Central memory CD8-positive, alpha-beta T cell (primary cell): ENCODE measurements around the gene FMNL2.

Experiments used
- ATAC-seq: fragments of 150-1000 bp; cut with Tn5 transposase; replicated peaks from 2 replicates; pipeline ENCODE4 v1.10.0; 2022; ENCODE audit warnings: mild to moderate bottlenecking, moderate FRiP score, moderate number of reproducible peaks; ENCODE audit not compliant: poor library complexity, severe bottlenecking; ENCODE audit errors: extremely low read depth
- DNase-seq, 2 donors: peaks; one replicate each; pipeline ENCODE4 v3.0.0; 2021; ENCODE audit warnings: low spot score in 2 of 2
- H3K27ac Mint-ChIP-seq: one replicate; pipeline ENCODE4 v1.8.0; 2022; ENCODE audit warnings: low read depth, mild to moderate bottlenecking, moderate library complexity, mixed read lengths
- H3K27me3 Mint-ChIP-seq: one replicate; pipeline ENCODE4 v1.8.0; 2022; ENCODE audit warnings: mixed read lengths
- H3K36me3 Mint-ChIP-seq: one replicate; pipeline ENCODE4 v1.8.0; 2022; ENCODE audit warnings: mild to moderate bottlenecking, moderate library complexity, mixed read lengths; ENCODE audit not compliant: insufficient read depth
- H3K4me1 Mint-ChIP-seq: one replicate; pipeline ENCODE4 v1.8.0; 2022; ENCODE audit warnings: mixed read lengths
- H3K4me3 Mint-ChIP-seq: one replicate; pipeline ENCODE4 v1.8.0; 2022; ENCODE audit warnings: mild to moderate bottlenecking, moderate library complexity, mixed read lengths
- H3K9me3 Mint-ChIP-seq: one replicate; pipeline ENCODE4 v1.8.0; 2022; ENCODE audit warnings: mixed read lengths

Gene FMNL2

DNA sequence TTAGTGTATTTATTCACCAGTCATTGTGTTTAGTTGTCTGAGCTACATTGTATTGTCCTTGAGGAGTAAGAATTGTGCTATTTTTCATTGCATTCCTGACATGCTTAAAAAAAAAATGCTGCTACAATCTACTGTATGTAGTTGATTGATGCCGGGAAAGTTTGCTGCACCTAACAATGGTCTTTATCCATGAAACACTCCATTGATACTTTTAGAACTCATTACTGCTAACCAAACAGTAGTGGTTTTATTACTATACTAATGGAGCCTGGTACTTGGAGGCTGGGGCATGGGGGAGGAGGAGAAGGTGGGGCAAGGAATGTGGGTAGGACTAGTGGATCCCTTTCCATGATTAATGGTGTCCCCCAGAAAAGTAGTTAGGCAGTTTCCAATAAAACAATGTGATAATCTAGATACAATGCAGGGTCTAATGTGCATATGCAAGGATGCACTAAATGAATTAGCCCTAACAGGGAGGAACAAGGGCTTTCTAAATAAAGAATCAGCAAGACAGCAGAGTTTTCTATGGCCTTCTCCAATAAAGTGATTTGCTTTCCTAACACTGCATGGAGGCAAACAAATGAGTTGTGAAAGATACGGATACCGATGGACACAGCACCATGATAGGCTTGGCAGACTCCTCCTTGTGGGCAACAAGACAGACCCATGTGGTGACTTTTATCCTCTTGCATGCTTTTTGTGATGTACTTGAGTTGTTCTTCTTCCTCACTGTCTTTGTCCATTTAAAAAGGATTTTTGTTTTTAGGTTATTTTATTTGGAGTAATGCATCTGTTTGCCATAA lies 78.5 kb downstream of the FMNL2 start:
- ATAC-seq = no peak
- no peak overlapping the region for H3K4me3 Mint-ChIP-seq
- H3K36me3 Mint-ChIP-seq = no peaks in the 10 kb centered on the region
- no peak overlapping the region for H3K27ac Mint-ChIP-seq
- peaks cover 58% of the 10 kb centered on the region for H3K27me3 Mint-ChIP-seq
- no peaks in the 10 kb centered on the region for H3K9me3 Mint-ChIP-seq
- no peak for DNase-seq
- H3K4me1 Mint-ChIP-seq = no peaks in the 10 kb centered on the region

GRCh38 chr2:152415231-152415642 lies 80.3 kb downstream of the FMNL2 start:
- H3K36me3 Mint-ChIP-seq = no peaks in the 10 kb centered on the region
- no peak for DNase-seq
- H3K9me3 Mint-ChIP-seq = no peaks in the 10 kb centered on the region
- ATAC-seq = no peak
- no peak overlapping the region for H3K27ac Mint-ChIP-seq
- no peaks in the 10 kb centered on the region for H3K4me1 Mint-ChIP-seq
- no peak overlapping the region for H3K4me3 Mint-ChIP-seq
- H3K27me3 Mint-ChIP-seq = peaks cover 55% of the 10 kb centered on the region

GRCh38 chr2:152415796-152416195 lies 80.8 kb downstream of the FMNL2 start:
- ATAC-seq = no peak
- Mint-ChIP-seq H3K4me3 (no peak overlapping the region), H3K36me3 (no peaks in the 10 kb centered on the region), H3K9me3 (no peaks in the 10 kb centered on the region), H3K27me3 (peaks cover 61% of the 10 kb centered on the region), H3K4me1 (no peaks in the 10 kb centered on the region), H3K27ac (no peak overlapping the region)
- DNase-seq = no peak

DNA sequence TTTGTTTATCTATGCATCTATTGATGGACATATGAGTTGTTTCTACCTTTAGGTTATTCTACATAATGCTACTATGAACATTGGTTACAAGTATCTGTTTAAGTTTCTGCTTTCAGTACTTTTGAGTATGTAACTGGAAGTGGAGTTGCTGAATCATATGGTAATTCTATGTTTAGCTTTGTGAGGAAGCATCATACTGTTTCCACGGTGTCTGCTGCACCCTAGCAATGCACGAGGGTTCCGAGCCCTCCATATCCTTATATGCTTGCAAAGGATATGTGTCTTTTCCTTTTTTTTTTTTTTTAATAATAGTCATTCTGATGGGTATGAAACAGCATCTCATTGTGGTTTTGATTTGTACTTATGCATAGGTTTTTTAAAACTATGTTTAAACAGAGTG lies 83.7 kb downstream of the FMNL2 start:
- H3K27me3 Mint-ChIP-seq = peaks cover 43% of the 10 kb centered on the region
- DNase-seq = no peak
- no peaks in the 10 kb centered on the region for H3K9me3 Mint-ChIP-seq
- H3K4me1 Mint-ChIP-seq = no peaks in the 10 kb centered on the region
- ATAC-seq = no peak
- H3K4me3 Mint-ChIP-seq = no peak overlapping the region
- H3K27ac Mint-ChIP-seq = no peak overlapping the region
- H3K36me3 Mint-ChIP-seq = no peaks in the 10 kb centered on the region

DNA sequence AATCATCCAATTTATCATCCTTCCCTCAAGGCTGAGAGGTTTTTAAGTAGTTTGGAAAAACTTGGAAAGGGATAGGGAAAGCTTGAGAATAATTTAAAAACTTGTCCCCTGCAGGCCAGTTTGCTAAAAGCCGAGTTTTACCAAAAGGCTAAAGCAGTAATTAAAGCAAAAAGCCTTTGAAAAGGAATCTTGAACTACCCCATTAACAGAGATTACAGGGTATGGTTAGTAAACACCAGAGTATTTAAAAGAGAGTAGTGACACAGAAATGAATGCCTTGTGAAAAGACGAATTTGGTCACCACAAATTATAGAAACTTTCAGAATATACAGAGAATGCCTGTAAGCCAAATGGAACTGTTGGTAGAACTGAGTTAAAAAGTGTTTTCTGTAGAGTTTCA lies 85.0 kb downstream of the FMNL2 start:
- H3K27ac Mint-ChIP-seq = no peak overlapping the region
- ATAC-seq (no peak), DNase-seq (no peak)
- no peaks in the 10 kb centered on the region for H3K9me3 Mint-ChIP-seq
- H3K4me1 Mint-ChIP-seq = no peaks in the 10 kb centered on the region
- H3K27me3 Mint-ChIP-seq = peaks cover 31% of the 10 kb centered on the region
- H3K4me3 Mint-ChIP-seq = no peak overlapping the region
- H3K36me3 Mint-ChIP-seq = no peaks in the 10 kb centered on the region

DNA sequence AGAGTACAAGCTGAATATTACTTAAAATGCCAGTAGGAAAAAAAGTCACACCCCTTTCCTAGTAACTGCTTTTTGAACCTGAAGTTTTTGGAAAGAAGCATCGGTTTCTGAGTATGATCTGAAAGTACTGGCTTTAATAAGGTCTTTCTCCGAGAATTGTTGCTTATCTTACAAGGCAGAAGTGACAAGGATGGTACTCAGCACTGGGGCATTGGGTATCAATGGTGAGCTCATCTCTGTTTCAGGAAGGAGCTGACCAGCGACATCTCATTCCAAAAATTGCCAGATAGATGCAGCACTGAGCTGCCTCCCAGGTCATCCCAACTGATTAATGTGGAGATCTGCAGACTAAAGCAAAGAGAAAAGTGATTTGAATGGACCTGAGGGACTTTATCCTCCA lies 85.4 kb downstream of the FMNL2 start:
- peaks cover 31% of the 10 kb centered on the region for H3K27me3 Mint-ChIP-seq
- ATAC-seq (no peak), DNase-seq (no peak)
- H3K4me3 Mint-ChIP-seq = no peak overlapping the region
- H3K4me1 Mint-ChIP-seq = no peaks in the 10 kb centered on the region
- no peaks in the 10 kb centered on the region for H3K36me3 Mint-ChIP-seq
- H3K27ac Mint-ChIP-seq = no peak overlapping the region
- no peaks in the 10 kb centered on the region for H3K9me3 Mint-ChIP-seq

DNA sequence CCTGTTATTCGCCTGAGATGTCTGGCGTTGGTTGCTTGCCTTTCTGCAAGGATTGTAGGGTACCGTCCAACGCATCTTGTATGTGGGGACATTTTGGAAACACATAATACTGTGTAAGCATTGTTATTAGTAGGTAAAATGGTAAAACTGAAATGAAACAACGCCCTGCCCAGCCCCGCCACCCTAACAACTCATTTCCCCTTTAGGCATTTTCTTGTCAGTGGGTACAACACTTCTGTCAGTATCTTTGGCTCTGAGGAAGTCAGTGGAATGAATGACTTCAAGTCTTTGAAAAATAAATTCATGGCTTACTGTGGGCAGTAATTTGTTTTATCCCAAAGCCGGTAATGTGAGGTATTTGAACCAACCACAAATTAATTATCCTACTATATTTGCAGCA lies 86.0 kb downstream of the FMNL2 start:
- H3K4me3 Mint-ChIP-seq = no peak overlapping the region
- DNase-seq = no peak
- H3K36me3 Mint-ChIP-seq = no peaks in the 10 kb centered on the region
- no peaks in the 10 kb centered on the region for H3K9me3 Mint-ChIP-seq
- H3K4me1 Mint-ChIP-seq = no peaks in the 10 kb centered on the region
- H3K27ac Mint-ChIP-seq = no peak overlapping the region
- no peak for ATAC-seq
- peaks cover 31% of the 10 kb centered on the region for H3K27me3 Mint-ChIP-seq

GRCh38 chr2:152421521-152422370 lies 86.8 kb downstream of the FMNL2 start:
- no peak overlapping the region for H3K4me3 Mint-ChIP-seq
- H3K27me3 Mint-ChIP-seq = peaks cover 31% of the 10 kb centered on the region
- DNase-seq (no peak), ATAC-seq (peak; percentile 40)
- H3K27ac Mint-ChIP-seq = no peak overlapping the region
- no peaks in the 10 kb centered on the region for H3K9me3 Mint-ChIP-seq
- H3K4me1 Mint-ChIP-seq = no peaks in the 10 kb centered on the region
- no peaks in the 10 kb centered on the region for H3K36me3 Mint-ChIP-seq

DNA sequence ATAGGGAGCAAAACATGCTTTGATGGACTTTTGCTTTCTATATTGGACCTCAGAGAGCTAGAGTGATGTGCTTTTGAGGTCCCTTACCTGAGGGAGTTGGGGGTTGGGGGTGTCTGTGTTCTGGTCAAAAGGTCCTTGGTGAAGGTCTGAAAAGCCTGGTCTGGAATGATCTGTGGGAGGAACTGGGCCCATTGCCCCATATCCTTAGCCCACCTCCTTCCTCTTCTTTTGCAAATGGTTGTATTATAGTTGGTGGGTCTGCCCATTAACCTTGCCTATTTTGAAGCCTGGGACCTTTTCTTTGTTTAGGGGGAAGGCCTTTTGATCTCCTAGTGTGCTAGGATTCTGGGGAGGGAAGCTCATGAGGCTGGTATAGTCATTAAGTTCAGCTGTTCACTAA lies 88.7 kb downstream of the FMNL2 start:
- Mint-ChIP-seq H3K4me3 (no peak overlapping the region), H3K9me3 (no peaks in the 10 kb centered on the region), H3K4me1 (no peaks in the 10 kb centered on the region), H3K36me3 (no peaks in the 10 kb centered on the region), H3K27ac (no peak overlapping the region), H3K27me3 (peaks cover 31% of the 10 kb centered on the region)
- ATAC-seq = no peak
- DNase-seq = no peak

DNA sequence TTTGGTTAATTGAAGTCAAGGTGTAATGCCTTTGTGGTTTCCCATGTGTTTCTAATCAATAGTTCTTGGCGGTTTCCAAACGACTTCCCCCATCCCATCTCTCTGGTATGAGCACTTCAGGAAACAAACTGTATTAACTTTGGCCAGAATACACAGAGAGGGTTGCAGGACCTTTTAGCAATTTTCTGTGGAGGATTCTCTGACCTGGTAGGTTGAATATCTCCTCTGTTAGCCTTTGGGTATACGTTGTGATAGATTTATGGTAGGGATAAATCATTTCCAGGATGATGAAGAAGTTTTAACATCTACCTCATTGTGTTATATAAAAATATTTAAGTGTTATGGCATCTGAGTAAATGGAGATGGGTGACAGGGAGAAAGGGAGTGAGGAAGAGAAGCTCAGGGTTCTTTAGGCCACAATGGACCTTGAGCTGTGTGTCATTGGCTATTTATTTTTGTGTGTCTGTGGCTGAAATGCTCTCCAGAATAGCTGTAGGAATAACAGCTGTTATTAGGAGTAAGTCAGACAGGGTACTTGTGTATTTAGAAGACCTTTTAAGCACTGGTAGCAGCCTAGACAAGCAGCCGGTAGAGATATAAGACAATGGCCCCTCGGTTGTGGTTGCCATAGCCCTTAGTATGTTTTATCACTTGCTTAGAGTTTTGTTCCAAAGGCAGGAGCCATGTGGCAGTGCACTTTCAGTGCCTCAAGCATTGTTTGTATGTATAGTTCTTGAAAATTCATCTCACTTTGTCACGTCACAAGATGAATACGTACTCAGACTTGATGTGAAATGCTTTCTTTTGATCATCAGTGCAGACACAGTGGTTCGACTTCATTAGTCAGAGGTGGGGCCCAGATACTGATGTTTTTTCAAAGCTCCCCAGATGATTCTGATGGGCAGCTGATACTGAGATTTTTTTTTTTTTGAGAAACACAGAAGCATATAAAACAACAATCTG lies 91.1 kb downstream of the FMNL2 start:
- no peak for ATAC-seq
- peaks cover 24% of the 10 kb centered on the region for H3K27me3 Mint-ChIP-seq
- H3K4me3 Mint-ChIP-seq = no peak overlapping the region
- DNase-seq = no peak
- H3K27ac Mint-ChIP-seq = no peak overlapping the region
- H3K36me3 Mint-ChIP-seq = no peaks in the 10 kb centered on the region
- no peaks in the 10 kb centered on the region for H3K9me3 Mint-ChIP-seq
- H3K4me1 Mint-ChIP-seq = no peaks in the 10 kb centered on the region

DNA sequence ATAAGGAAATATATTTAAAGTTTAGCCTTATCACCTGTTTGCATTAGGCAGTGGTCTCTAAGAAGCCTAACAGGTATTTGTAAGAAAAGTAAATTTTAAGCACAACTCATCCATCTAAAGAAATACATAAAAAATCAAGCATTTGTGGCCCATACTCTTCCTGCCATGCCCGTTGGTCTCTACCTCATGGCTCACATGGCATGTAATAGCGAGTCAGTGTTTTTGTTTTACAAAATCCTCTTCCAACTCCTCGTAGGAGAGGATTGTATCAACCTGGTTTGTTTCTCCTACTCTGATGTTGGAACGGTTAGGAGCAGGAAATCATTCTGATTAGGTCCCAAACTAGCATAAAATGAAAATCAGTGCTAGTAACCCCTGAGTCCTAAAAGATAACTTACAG lies 91.8 kb downstream of the FMNL2 start:
- DNase-seq = no peak
- Mint-ChIP-seq H3K4me3 (no peak overlapping the region), H3K27me3 (peaks cover 24% of the 10 kb centered on the region), H3K36me3 (no peaks in the 10 kb centered on the region), H3K27ac (no peak overlapping the region), H3K4me1 (no peaks in the 10 kb centered on the region), H3K9me3 (no peaks in the 10 kb centered on the region)
- ATAC-seq = no peak

DNA sequence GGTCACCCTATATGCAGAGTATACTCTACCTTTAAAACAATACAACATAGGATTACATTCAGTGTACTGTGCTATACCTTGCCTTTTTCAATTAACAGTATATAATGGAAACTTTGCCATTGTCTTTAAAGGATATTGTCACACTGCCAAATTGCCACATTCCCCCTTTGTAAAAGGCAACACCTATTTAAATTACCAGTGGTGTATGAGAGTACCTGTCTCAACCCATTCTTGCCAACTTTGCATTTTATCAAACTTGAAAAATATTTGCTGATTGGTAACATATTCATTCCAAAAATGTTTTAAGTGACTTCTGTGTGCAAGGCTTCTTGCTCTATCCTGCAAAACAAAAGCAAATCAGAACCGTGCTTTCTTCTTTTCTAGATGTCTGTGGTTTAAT lies 92.9 kb downstream of the FMNL2 start:
- ATAC-seq = no peak
- H3K36me3 Mint-ChIP-seq = no peaks in the 10 kb centered on the region

More for the DNA sequence above, 92.9 kb downstream of the FMNL2 start:
- Mint-ChIP-seq H3K9me3 (no peaks in the 10 kb centered on the region), H3K27ac (no peak overlapping the region), H3K27me3 (peaks cover 34% of the 10 kb centered on the region), H3K4me1 (no peaks in the 10 kb centered on the region), H3K4me3 (no peak overlapping the region)
- DNase-seq = no peak
